ENCODE measurements around the gene GGN. TPM values are rescaled to one million over a fixed set of nuclear protein-coding genes. Genes with fewer than 3 reads are reported as not detected.

GGN gene
- total RNA-seq, 2 experiments from 2014 or later = 0.17 to 0.19 TPM

GRCh38 chr19:38395381-38396114, 7.7 kb upstream of the GGN start:
- intact Hi-C loops (cut with DNase I, micrococcal nuclease) = loop anchor here in 1 of 2 experiments (10.0 kb wide), 1 partner anchor 939 kb away; the partner anchor contains the start of gene GMFG
- Histone ChIP-seq H3K4me1 (ENCODE audit: insufficient read depth, low read length) (peaks cover 19% of the 10 kb centered on the region), H3K27ac (ENCODE audit: low read depth in 1 of 2, low read length in 2 of 2) (no peak overlapping the region), H3K4me3 (ENCODE audit: low read length) (peak overlapping the region; percentile 44), H3K9me3 (ENCODE audit: control insufficient read depth in 1 of 2, insufficient read depth in 1 of 2, low read length in 2 of 2) (no peaks in the 10 kb centered on the region), H3K27me3 (ENCODE audit: control insufficient read depth in 1 of 2, insufficient read depth in 2 of 2, low read length in 2 of 2) (no peaks in the 10 kb centered on the region), H3K36me3 (ENCODE audit: insufficient read depth, low read length) (no peaks in the 10 kb centered on the region)
- Mint-ChIP-seq H3K9me3 (no peaks in the 10 kb centered on the region), H3K4me1 (ENCODE audit: low read depth) (peaks cover 25% of the 10 kb centered on the region), H3K36me3 (ENCODE audit: low read depth) (no peaks in the 10 kb centered on the region), H3K27ac (no peak overlapping the region), H3K4me3 (peak overlapping the region; percentile 71), H3K27me3 (no peaks in the 10 kb centered on the region)
- TF ChIP-seq, protein P1, sequence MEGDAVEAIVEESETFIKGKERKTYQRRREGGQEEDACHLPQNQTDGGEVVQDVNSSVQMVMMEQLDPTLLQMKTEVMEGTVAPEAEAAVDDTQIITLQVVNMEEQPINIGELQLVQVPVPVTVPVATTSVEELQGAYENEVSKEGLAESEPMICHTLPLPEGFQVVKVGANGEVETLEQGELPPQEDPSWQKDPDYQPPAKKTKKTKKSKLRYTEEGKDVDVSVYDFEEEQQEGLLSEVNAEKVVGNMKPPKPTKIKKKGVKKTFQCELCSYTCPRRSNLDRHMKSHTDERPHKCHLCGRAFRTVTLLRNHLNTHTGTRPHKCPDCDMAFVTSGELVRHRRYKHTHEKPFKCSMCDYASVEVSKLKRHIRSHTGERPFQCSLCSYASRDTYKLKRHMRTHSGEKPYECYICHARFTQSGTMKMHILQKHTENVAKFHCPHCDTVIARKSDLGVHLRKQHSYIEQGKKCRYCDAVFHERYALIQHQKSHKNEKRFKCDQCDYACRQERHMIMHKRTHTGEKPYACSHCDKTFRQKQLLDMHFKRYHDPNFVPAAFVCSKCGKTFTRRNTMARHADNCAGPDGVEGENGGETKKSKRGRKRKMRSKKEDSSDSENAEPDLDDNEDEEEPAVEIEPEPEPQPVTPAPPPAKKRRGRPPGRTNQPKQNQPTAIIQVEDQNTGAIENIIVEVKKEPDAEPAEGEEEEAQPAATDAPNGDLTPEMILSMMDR (IDR thresholded peaks at IDR 0.05) = no peak
- peak in 12 of 14 experiments; percentile 22 to 74 (median 43) for DNase-seq
- peak; percentile 85 for ATAC-seq (ENCODE audit: poor library complexity)
- CTCF ChIA-PET = no interaction called here
- POLR2A ChIA-PET = interaction anchor here (0.6 to 3.1 kb wide), 6 partner anchors 8 to 252 kb away, joined by 3 to 32 read pairs (median 10); partner anchors contain the start of genes ACTN4, FAM98C, GGN and PSMD8

GRCh38 chr19:38394488-38394887, 6.7 kb upstream of the GGN start:
- Histone ChIP-seq H3K27ac (ENCODE audit: low read depth in 1 of 2, low read length in 2 of 2) (no peak overlapping the region), H3K4me3 (ENCODE audit: low read length) (peak overlapping the region; percentile 44), H3K27me3 (ENCODE audit: control insufficient read depth in 1 of 2, insufficient read depth in 2 of 2, low read length in 2 of 2) (no peaks in the 10 kb centered on the region), H3K36me3 (ENCODE audit: insufficient read depth, low read length) (no peaks in the 10 kb centered on the region), H3K9me3 (ENCODE audit: control insufficient read depth in 1 of 2, insufficient read depth in 1 of 2, low read length in 2 of 2) (no peaks in the 10 kb centered on the region), H3K4me1 (ENCODE audit: insufficient read depth, low read length) (peaks cover 19% of the 10 kb centered on the region)
- Mint-ChIP-seq H3K4me3 (peak overlapping the region; percentile 71), H3K4me1 (ENCODE audit: low read depth) (peaks cover 26% of the 10 kb centered on the region), H3K9me3 (no peaks in the 10 kb centered on the region), H3K27me3 (peaks cover 4% of the 10 kb centered on the region), H3K27ac (peak overlapping the region; percentile 72), H3K36me3 (ENCODE audit: low read depth) (no peaks in the 10 kb centered on the region)
- POLR2A ChIA-PET = interaction anchor here (0.9 to 3.1 kb wide), 4 partner anchors 9 to 20 kb away, joined by 3 to 32 read pairs (median 14); partner anchors contain the start of genes FAM98C and PSMD8
- CTCF ChIA-PET = interaction anchor here (1.5 kb wide), 1 partner anchor 8 kb away, joined by 11 read pairs; the partner anchor contains the start of gene FAM98C
- intact Hi-C loops (cut with DNase I, micrococcal nuclease) = loop anchor here in 1 of 2 experiments (5.0 to 10.0 kb wide), 2 partner anchors 338 to 940 kb away; partner anchors contain the start of gene GMFG
- ATAC-seq (ENCODE audit: poor library complexity) (peak; percentile 64), DNase-seq (peak; percentile 33 to 86 (median 60))
- TF ChIP-seq, protein P1 (IDR thresholded peaks at IDR 0.05) = no peak

DNA sequence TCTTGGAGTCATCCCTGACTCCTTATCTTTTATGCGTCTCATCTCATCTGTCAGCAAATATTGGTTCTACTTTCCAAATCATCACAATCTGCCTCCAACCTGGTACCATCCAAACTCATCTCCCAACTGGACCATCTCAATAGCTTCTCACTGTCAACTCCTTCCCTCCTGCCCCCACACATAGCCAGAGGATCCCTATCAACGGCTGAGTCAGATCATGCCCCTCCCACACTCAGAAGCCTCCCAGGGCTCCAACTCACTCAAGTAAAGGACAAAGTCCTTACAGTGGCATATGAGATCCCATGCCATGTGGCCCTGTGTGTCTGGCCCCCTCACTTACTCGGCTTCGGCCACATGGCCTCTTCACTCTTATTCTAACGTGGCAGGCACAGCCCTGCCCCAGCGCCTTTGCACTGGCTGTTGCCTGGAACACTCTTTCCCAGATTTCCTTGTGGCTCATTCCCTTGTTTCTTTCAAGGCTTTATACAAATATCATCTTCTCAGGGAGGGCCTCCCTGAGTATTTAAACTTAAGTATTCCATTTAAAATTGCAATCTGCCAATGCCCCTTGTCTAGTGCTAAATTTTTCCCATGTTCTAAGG, 5.0 kb upstream of the GGN start:
- Histone ChIP-seq H3K27me3 (ENCODE audit: control insufficient read depth in 1 of 2, insufficient read depth in 2 of 2, low read length in 2 of 2) (peaks cover 7 to 9% of the 10 kb centered on the region in 2 experiments), H3K36me3 (ENCODE audit: insufficient read depth, low read length) (no peaks in the 10 kb centered on the region), H3K4me1 (ENCODE audit: insufficient read depth, low read length) (peaks cover 36% of the 10 kb centered on the region), H3K4me3 (ENCODE audit: low read length) (no peak overlapping the region), H3K9me3 (ENCODE audit: control insufficient read depth in 1 of 2, insufficient read depth in 1 of 2, low read length in 2 of 2) (no peaks in the 10 kb centered on the region), H3K27ac (ENCODE audit: low read depth in 1 of 2, low read length in 2 of 2) (no peak overlapping the region)
- H3K36me3 Mint-ChIP-seq (ENCODE audit: low read depth) = peaks cover 5% of the 10 kb centered on the region
- DNase-seq = no peak
- no peak overlapping the region for H3K27ac Mint-ChIP-seq
- ChIA-PET CTCF (no interaction called here), POLR2A (interaction anchor here (0.8 to 3.0 kb wide), 2 partner anchors 10 to 456 kb away, joined by 3 to 21 read pairs; partner anchors contain the start of gene FAM98C)
- peaks cover 11% of the 10 kb centered on the region for H3K27me3 Mint-ChIP-seq
- peaks cover 35% of the 10 kb centered on the region for H3K4me1 Mint-ChIP-seq (ENCODE audit: low read depth)
- intact Hi-C loops (cut with DNase I, micrococcal nuclease) = loop anchor here in 1 of 2 experiments (5.0 to 10.0 kb wide), 2 partner anchors 339 to 942 kb away; partner anchors contain the start of gene GMFG
- TF ChIP-seq, protein P1 (IDR thresholded peaks at IDR 0.05) = no peak
- ATAC-seq (ENCODE audit: poor library complexity) = no peak
- H3K9me3 Mint-ChIP-seq = no peaks in the 10 kb centered on the region
- peak overlapping the region; percentile 4 for H3K4me3 Mint-ChIP-seq
